DMS79 treated with DMSO at 0.1 percent for 48 hours (cell line): ENCODE measurements around the gene DGKG.

Experiments used
- DNase-seq: peaks from one replicate; lab custom pipeline; 2025; lab: John Stamatoyannopoulos, UW

The DGKG gene

DNA sequence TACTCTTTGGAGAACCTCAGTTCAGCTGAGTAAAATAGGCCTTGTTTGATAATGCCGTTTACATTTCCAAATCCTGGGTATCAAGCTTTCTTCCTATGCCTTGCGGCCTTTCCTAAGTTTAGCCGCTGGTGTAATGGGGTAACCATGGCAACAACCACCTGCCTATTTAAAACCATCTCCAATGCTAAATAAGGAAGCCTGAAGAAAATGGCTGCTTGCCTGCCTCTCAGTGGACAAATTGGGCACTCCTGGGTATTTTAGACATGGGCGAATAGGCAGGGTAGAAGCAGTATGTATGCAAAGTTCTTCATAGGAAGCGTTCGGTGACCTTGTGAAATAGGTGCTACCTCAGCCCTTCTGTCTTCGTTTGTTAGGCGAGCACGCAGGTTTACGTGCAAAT is 122.7 kb downstream of the DGKG start:
- DNase-seq, result no peak

DNA sequence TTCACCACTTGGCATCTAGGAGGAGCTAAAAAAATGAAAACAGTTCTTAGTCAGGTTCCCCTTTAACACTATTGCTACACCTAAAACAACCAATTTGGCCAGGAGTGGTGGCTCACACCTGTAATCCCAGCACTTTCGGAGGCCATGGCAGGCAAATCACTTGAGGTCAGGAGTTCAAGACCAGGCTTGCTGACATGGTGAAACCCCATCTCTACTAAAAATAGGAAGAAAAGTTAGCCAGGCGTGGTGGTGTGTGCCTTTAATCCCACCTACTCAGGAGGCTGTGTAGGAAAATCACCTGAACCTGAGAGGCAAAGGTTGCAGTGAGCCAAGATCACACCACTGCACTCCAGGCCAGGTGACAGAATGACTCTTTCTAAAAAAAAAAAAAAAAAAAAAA is 124.1 kb downstream of the DGKG start:
- DNase-seq, result no peak

DNA sequence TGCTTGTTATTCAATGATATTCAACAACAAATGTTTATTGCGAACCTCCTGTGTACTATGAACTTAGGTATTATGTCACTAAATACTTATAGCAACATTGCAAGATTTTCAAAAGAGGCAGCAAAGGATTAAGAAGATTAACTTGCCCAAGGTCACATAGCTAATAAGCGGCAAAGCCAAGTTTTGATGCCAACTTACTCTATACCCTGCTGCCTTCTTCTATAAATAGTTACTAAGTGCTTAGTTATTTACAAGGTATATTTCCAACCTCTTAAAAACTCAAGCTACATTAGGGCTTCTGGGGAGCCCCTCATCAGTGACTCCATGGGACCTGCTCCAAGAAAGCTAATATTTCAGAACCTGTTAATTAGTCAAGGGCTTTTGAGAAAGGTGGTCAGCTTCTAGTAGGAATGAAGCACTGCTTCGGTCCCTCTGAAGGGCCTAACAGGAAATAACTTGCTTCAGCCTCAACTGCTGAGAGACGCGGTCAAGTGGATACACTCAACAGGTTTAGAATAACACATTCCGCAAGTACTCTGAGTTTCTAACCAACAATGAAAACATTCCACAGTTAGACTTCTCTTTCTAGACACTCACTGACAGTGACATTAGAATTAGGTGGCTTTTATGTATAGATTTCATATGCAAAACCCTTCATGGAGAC is 125.5 kb downstream of the DGKG start:
- DNase-seq, result peak; percentile 27

DNA sequence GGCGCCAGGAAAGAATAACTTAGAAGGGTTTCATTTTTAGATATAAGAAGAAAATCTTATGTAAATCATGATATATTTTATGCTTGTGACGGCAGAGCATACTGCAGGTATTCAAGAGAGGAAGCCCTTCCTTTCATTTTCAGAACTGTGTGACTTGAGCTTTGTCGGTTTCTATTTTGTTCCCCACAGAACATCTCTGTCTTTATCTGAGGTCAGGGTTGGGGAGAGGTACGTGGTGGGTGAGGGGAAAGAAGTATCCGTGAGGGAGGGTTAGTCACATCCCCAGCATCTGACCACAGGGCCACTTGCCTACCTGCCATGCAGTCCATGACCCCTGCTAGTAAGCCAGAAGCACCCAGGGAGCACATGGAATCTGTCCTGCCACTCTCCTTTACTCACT is 126.5 kb downstream of the DGKG start:
- DNase-seq, result no peak

DNA sequence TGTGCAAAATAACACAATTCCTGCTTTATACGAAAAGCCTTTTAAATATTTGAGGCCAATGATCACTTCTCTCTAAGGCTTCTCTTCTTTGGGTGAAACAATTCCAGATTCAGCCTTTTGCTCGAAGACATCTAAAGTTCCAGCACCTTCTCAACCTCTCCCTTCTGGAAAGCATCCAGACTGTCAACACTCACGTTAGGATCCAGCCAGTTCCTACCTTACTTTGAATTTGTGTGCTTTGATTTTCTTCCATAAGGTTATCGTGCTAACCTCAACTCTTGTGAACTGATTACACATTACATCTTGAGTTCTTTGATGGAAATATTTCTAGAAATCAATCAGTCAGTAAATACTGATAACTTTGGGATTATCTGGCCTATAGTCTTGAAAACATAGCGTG is 127.9 kb downstream of the DGKG start:
- no peak for DNase-seq

DNA sequence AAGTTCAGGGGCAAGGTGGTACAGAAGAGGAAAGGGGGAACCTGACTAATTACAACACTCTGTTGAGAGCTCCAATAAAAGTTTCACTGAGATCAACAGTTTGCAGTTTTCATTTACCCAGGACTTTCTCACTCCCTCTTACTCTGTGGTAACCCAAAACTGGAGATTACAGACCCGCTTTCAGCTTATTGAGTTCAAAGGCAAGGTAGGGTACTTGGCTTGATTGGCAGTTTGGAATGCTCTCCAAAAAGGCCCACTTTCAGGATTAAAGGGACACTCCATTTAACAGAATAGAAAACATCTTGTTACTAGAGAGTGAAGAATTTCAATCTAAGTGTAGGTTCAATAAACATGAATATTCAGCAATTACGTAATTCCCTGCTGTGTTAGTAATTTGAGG is 135.6 kb downstream of the DGKG start:
- DNase-seq, result no peak

DNA sequence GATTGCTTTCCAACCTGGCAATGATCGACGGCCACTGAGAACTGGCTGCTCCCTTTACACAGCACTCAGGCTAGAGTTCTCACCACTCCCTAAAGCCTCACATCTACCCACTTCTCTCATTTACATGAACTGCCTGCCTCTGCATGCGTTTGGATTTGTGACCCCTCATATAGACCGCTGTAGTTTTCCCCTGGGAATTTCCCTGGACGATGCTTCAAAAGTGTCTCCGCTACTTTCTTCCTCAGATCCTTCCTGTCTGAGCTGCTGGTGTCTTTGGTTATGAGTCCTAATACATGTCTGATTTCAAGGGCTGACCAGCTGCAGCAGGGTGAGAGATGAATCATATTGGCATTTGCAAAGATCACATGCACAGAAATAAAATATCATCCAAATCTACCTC is 136.4 kb downstream of the DGKG start:
- no peak for DNase-seq

DNA sequence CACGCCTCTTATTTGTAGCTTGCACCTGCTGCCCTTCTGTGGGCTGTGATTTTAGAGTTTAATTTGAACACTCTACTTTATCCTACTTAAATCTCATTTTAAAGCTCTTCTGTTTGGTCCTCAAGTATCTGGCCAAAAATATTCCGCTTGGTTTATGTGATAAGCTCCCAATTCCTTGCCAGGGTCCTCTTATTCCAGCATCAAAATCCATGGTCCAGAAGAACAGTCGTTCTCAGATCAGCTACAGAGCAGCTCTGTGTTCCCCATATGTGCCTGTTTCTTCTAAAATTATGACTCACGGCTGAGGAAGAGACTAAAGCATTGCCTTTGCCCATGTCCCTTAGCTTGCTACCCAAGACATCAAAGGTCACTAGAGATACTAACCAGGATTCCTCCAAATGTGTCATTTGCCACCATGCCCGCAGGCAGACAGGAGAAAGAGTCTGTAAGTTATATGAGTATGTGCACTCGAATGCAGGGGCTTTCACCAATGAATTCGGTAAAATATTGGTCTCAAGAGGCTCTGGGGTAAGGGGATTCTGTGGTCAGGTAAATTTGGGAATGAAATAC is 137.9 kb downstream of the DGKG start:
- DNase-seq, result no peak

DNA sequence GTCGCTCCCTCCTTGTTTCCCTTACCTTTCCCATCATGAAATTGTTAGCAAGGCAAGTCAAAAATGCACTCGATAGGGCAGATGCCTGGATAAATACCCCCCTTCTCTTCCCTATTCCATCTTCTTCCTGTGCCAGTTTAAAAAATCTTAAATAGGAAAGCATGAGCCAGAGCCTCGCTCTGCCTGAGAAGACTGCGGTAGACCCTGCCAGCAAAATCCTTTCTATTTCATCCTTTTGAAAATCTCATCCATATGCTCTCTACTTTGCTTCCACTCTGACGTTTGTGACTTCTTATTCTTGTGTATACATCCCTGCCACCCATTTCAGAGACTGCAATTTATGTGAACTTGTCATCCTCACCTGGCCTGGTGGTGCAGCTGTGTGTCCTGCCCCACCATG is 138.6 kb downstream of the DGKG start:
- no peak for DNase-seq

DNA sequence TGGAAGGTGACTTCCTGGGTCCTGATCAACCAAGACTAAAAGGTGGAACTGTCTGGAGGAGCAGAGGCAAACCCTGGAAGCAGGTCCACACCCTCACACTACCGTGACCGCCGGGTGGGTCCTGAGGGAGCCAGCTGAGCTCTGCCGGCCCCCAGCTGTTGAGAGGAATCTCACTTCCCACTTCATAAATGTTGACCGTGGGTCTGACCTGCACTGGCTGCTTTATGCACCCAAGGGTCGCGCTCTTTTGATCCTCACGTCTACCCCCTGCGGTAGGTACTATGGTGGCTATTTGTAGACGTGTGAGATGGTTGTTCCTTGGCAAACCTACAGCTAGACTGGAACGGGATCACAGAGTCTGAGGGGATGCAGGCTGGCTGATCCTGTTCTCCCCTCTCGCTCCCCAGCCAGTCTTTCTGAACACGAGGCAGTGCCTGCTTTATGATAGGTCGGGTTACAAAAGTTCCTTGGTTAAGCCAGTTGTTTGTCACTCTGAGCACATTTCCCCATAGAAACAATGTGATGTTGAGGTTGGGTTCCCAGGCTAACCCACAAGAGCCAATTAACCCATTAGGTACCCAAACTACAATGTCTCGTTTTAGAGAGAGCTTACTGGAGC is 140.2 kb downstream of the DGKG start:
- no peak for DNase-seq

DNA sequence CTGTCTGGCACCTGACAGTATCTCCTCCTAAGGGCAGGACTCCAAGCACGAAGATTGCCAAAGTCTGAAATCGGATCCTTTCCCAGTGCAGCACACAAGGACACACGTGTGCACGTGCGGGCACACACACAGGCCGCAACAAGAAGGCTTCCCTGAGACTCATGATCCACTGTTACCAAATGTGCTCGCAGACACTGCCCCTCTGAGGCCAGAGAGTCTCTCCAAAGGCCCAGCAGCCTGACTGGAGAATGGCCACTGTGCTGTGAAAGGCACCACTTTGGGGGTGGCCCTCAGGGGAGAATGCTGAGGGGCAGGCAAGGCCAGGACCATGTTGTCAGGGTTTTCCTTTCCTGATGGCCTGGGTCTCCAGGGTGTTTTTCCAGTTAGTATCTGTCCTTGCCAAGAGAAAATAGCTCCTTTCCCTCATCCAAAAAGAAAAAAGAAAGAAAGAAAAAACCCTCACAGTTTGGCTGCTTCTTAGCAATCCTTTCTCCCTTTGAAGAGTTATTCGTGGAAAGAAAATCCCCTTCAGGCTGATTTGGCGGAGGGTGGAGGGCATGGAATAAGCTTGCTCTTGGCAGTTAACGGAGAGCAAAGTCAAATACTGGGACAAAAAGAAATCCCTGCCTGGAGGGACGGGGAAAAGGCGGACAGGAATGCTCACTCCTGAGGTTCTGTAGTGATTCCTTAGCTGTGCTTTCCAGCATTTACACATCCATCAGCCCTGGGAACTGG is 141.0 kb downstream of the DGKG start:
- no peak for DNase-seq

DNA sequence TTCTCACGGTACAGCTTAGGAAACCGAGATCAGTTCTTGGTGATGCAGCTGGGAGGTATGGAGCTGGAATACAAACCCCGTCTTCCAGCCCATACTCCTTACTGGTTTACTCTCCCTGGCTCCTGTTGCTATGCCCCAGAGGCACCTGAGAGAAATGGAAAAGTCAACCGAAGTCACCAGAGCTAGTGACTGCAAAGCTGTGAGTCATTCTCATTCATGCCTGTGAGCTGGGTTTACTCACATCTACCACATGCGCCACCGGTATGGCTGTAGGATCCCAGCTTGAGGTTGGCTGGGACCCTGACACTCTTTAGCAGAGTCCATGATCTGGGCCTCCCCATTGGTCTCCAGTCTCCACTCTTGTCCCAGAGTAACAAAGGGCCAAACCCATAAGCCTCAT is 141.7 kb downstream of the DGKG start:
- DNase-seq, result no peak

DNA sequence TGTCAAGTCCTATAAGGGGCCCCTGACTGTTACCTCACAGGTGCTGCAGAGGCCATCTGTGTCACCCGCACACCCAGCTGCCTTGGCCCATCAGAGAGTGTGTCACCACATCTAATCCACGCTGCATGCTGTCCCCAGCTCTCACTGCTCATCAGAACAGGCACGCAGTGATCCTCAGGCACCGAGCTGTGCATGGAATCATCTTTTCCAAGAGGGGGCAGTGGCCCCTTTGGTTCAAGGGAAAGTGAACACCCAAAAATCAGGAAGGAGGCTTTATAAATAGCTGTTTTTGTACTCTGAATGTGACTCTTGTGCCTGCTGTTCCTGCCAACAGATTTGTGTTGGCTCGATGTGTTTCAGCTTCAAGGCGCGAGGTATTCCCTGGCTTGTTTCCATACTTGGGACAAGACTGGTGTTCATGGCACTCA is 142.8 kb downstream of the DGKG start:
- DNase-seq, result no peak

DNA sequence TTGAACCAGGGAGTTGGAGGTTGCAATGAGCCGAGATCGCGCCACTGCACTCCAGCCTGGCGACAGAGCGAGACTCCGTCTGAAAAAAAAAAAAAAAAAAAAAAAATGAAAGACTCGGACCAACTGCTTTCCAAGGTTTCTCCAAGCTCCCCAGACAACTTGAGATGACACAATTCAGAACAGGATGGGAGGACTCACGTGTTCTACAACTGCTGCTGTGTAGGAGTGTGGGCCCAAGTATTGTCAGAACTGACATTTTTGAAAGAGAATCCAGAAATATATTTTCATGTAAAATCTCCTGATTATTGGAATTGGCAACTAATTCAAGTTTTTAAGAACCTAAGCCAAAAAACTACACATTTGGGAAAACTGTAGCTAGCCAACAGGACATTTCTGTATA is 143.6 kb downstream of the DGKG start:
- DNase-seq, result no peak

DNA sequence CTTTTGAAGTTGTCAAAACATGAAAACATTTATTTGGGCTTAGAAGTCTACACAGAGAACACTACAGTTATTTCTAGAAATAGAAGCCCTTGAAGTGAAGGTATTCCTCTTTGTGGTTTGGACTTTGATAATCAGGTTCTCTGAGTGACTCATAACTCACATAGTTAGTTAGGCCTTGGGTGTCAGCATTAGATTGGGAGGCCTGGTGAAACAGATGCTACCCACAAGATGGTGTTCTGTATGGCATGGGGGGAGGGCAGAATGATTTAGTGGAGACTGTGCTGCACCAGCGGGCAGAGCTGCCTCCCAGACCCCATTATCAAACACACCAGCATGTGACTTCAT is 144.2 kb downstream of the DGKG start:
- DNase-seq, result no peak

DNA sequence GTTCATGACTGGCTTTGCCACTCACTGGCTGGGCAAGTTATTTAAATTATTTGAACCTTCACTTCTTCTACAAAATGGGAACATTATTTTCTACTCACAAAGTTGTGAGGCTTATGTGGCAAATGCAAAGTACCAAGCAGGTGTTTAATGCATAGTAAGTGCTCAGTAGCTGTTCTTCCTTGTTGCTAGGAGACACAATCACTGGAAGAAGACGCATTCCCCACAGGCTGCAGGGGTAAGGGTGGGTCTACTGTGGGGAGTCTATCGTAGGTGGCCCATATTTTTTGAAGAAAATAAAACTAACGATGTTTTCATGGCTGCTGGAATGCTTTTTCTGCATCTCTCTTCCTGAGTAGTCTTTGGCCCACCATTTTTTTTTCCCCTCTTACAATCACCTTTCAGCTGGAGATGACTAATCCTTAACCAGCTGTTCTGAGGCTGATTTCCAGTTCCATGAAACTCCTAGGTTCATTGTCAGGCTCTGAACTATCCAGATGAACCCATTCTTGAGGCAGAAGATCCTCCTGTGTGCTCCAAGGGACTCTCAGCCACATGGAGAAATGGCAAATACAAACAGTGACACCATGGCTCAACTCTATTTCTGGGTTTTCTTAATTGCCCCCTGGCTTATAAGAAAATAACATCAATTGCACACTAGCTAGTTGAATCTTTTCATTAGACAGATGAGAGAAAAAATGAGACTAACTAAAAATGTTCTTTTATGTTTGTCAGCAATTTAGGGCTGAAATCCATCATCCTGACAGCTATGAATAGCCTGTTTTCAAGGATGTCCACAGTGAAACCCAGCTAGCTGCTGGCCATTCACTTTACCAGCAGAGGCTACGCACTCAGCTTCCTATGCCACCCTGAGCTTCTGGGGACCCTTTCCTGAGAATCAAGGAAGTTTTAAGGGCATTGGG is 144.9 kb downstream of the DGKG start:
- DNase-seq, result no peak

DNA sequence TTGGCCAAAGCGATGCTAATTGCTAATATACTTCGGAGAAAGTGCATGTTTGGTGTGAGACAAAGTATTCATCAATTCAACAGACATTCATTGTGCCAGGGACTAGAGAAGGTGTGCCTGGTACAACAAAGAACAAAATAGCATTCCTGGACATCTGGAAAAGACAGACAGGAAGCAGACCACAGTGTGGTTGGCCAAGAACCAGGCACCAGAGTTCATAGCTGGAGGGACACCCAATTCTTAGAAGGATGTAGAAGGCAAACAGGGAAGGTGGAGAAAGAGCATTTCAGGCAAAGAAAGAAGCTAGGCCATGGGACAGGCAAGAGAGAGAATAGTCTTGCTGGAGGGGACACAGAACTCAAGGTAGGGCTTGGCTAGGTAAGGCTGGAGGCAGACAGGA is 147.4 kb downstream of the DGKG start:
- DNase-seq, result no peak

DNA sequence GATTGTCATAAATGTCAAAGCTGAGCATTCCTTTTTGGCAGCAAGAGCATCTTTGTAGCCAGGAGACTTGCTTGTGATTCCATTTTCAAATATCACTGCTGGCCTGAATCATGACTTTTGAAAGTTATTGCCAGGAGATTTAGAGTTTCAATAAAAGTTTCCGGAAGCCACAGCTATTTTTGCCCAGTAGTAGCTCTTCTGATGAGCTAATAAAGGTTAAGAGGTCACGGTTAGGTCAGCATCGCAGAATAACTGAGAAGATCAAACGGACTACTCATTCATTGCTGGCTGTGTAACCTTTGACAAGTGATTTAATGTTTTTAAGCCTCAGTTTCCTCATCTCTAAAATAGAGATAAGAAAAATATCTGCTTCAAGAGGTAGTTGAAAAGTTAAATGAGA is 148.1 kb downstream of the DGKG start:
- DNase-seq, result no peak

DNA sequence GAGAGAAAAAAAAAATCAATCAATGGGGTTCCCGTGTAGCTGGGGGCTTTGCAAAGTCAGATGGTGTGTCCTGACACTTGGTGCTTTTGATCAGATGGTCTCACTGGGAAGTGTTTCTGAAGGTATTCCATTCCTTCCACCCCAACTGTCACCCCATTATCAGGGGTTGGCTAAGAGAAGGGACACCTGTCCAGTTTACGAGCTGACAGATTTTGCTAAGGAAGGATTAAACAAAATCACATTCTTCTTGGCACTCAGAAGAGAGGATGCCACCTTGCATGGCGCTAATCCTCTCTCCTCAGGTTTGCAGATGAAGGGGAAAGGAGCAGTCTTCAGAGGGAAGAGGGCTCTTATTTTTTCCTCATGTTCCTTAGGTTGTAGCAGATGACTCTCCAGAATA is 149.4 kb downstream of the DGKG start:
- DNase-seq, result no peak

DNA sequence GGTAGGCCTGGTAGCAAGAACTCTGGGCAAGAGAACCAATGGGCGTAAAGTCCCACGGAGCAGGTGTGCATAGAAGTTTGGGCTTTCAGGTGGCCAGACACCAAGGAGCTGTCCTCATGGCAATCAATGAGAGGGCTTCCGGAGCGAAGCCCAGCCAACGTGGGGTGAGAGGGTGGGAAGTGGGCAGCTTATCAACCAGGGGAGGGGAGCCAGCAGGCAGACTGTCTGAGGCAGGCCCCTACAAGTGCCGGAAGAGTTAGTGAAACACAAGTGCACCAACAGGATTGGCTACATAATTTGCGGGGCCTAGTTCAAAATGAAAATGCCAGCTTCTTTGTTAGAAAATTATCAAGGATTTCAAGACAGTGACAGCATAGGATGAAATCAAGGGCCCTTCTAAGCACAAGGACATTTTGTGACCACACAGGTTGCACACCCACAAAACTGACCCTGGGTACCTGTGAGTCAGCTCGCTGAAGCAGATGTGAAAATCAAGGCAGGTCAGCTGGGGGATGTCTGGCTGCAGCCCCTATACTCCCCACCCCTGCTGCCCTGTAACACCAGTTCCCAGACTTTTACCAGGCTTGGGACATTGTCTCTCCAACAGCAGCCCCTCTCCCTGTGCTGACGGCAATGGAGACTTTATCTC is 151.1 kb downstream of the DGKG start:
- DNase-seq, result no peak
